ENCODE results near the gene TESK1. TPM values are rescaled to one million over a fixed set of nuclear protein-coding genes. Genes with fewer than 3 reads are reported as not detected.

TESK1 gene
- total RNA-seq, 1 donor from 2014 or later: 47.6 TPM

GRCh38 chr9:35559792-35560530, 45.1 kb upstream of the TESK1 start:
- DNase-seq (ENCODE audit: low read depth, low spot score): no peak
- TF ChIP-seq, protein P1, sequence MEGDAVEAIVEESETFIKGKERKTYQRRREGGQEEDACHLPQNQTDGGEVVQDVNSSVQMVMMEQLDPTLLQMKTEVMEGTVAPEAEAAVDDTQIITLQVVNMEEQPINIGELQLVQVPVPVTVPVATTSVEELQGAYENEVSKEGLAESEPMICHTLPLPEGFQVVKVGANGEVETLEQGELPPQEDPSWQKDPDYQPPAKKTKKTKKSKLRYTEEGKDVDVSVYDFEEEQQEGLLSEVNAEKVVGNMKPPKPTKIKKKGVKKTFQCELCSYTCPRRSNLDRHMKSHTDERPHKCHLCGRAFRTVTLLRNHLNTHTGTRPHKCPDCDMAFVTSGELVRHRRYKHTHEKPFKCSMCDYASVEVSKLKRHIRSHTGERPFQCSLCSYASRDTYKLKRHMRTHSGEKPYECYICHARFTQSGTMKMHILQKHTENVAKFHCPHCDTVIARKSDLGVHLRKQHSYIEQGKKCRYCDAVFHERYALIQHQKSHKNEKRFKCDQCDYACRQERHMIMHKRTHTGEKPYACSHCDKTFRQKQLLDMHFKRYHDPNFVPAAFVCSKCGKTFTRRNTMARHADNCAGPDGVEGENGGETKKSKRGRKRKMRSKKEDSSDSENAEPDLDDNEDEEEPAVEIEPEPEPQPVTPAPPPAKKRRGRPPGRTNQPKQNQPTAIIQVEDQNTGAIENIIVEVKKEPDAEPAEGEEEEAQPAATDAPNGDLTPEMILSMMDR (conservative IDR thresholded peaks at IDR 0.05): no peak
- Mint-ChIP-seq H3K27me3 (ENCODE audit: low read depth) (no peaks in the 10 kb centered on the region), H3K27ac (ENCODE audit: unreplicated experiment) (no peak overlapping the region), H3K9me3 (no peaks in the 10 kb centered on the region), H3K4me1 (peaks cover 11% of the 10 kb centered on the region), H3K36me3 (ENCODE audit: low read depth) (peaks cover 8% of the 10 kb centered on the region), H3K4me3 (no peak overlapping the region)

- peaks cover 8% of the 10 kb centered on the region for H3K36me3 Mint-ChIP-seq (ENCODE audit: low read depth)
- H3K4me3 Mint-ChIP-seq: no peak overlapping the region
- TF ChIP-seq, protein P1 (conservative IDR thresholded peaks at IDR 0.05): no peak
- H3K27me3 Mint-ChIP-seq (ENCODE audit: low read depth): no peaks in the 10 kb centered on the region
- H3K9me3 Mint-ChIP-seq: no peaks in the 10 kb centered on the region
- peaks cover 11% of the 10 kb centered on the region for H3K4me1 Mint-ChIP-seq
- DNase-seq (ENCODE audit: low read depth, low spot score): no peak
- no peak overlapping the region for H3K27ac Mint-ChIP-seq (ENCODE audit: unreplicated experiment)
Measured at GRCh38 chr9:35560625-35561337, 44.3 kb upstream of the TESK1 start.

GRCh38 chr9:35561468-35562261, 43.4 kb upstream of the TESK1 start:
- Mint-ChIP-seq H3K36me3 (ENCODE audit: low read depth) (peaks cover 8% of the 10 kb centered on the region), H3K27ac (ENCODE audit: unreplicated experiment) (peak overlapping the region; percentile 50), H3K27me3 (ENCODE audit: low read depth) (no peaks in the 10 kb centered on the region), H3K9me3 (no peaks in the 10 kb centered on the region), H3K4me3 (no peak overlapping the region), H3K4me1 (peaks cover 11% of the 10 kb centered on the region)
- no peak for DNase-seq (ENCODE audit: low read depth, low spot score)
- TF ChIP-seq, protein P1 (conservative IDR thresholded peaks at IDR 0.05): no peak

GRCh38 chr9:35562895-35563780, 41.9 kb upstream of the TESK1 start:
- H3K27ac Mint-ChIP-seq (ENCODE audit: unreplicated experiment): peak overlapping the region; percentile 20
- no peaks in the 10 kb centered on the region for H3K27me3 Mint-ChIP-seq (ENCODE audit: low read depth)
- H3K36me3 Mint-ChIP-seq (ENCODE audit: low read depth): peaks cover 5% of the 10 kb centered on the region
- H3K9me3 Mint-ChIP-seq: no peaks in the 10 kb centered on the region
- peak overlapping the region; percentile 49 for H3K4me3 Mint-ChIP-seq
- no peak for DNase-seq (ENCODE audit: low read depth, low spot score)
- TF ChIP-seq, protein P1 (conservative IDR thresholded peaks at IDR 0.05): no peak
- H3K4me1 Mint-ChIP-seq: peaks cover 11% of the 10 kb centered on the region

DNA sequence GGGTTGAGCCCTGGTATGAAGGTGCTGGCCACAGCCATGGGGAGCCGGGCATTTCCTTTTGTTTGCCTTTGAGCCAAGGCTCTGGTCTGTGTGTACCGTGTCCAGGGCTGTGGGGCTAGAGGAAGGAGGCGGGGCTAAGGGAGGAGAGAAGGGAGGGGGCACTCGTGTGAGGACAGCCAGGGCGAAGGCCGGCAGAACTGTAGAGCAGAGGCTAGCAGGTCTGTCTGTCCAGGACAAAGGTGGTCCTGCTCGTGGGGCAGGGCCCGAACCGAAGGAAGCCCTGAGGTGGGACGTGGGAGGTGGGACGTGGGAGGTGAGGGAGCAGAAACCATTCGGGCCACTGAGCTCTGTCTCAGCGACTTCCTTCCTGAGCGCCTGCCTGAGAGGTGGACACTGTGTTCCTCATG, 41.3 kb upstream of the TESK1 start:
- Mint-ChIP-seq H3K4me1 (peaks cover 11% of the 10 kb centered on the region), H3K4me3 (peak overlapping the region; percentile 49), H3K27ac (ENCODE audit: unreplicated experiment) (no peak overlapping the region), H3K27me3 (ENCODE audit: low read depth) (no peaks in the 10 kb centered on the region), H3K36me3 (ENCODE audit: low read depth) (peaks cover 2% of the 10 kb centered on the region), H3K9me3 (no peaks in the 10 kb centered on the region)
- TF ChIP-seq, protein P1 (conservative IDR thresholded peaks at IDR 0.05): no peak
- peak; percentile 46 for DNase-seq (ENCODE audit: low read depth, low spot score)
